ENCODE measurements around the gene DUSP22.

Gene DUSP22

GRCh38 chr6:384898-385297, 92.6 kb downstream of the DUSP22 start:
- TF ChIP-seq POLR2A (IDR thresholded peaks at IDR 0.05; ENCODE audit: low read depth, low read length) (no peak), TAF1 (IDR thresholded peaks at IDR 0.05; ENCODE audit: borderline replicate concordance, low read depth, low read length) (no peak), POLR2AphosphoS5 (IDR thresholded peaks at IDR 0.05; ENCODE audit: low read depth, low read length) (no peak)
- DNase-seq (ENCODE audit: insufficient read length) (no peak), FAIRE-seq (no peak)

- no peak for DNase-seq (ENCODE audit: insufficient read length)
- TF ChIP-seq TAF1 (IDR thresholded peaks at IDR 0.05; ENCODE audit: borderline replicate concordance, low read depth, low read length): no peak
- no peak for TF ChIP-seq POLR2AphosphoS5 (IDR thresholded peaks at IDR 0.05; ENCODE audit: low read depth, low read length)
- no peak for TF ChIP-seq POLR2A (IDR thresholded peaks at IDR 0.05; ENCODE audit: low read depth, low read length)
- FAIRE-seq: no peak
These were observed 93.3 kb downstream of the DUSP22 start for GRCh38 chr6:385614-386013.

- TF ChIP-seq POLR2A (IDR thresholded peaks at IDR 0.05; ENCODE audit: low read depth, low read length): no peak
- TF ChIP-seq POLR2AphosphoS5 (IDR thresholded peaks at IDR 0.05; ENCODE audit: low read depth, low read length): no peak
- no peak for TF ChIP-seq TAF1 (IDR thresholded peaks at IDR 0.05; ENCODE audit: borderline replicate concordance, low read depth, low read length)
- FAIRE-seq (no peak), DNase-seq (ENCODE audit: insufficient read length) (no peak)
These were observed 94.5 kb downstream of the DUSP22 start for GRCh38 chr6:386688-387266.

GRCh38 chr6:387293-387741, 95.0 kb downstream of the DUSP22 start:
- DNase-seq (ENCODE audit: insufficient read length) (no peak), FAIRE-seq (no peak)

GRCh38 chr6:388202-388903, 96.1 kb downstream of the DUSP22 start:
- peak; percentile 14 for FAIRE-seq
- TF ChIP-seq TAF1 (IDR thresholded peaks at IDR 0.05; ENCODE audit: borderline replicate concordance, low read depth, low read length) (no peak), POLR2AphosphoS5 (IDR thresholded peaks at IDR 0.05; ENCODE audit: low read depth, low read length) (no peak), POLR2A (IDR thresholded peaks at IDR 0.05; ENCODE audit: low read depth, low read length) (no peak)
- no peak for DNase-seq (ENCODE audit: insufficient read length)

More at GRCh38 chr6:387293-387741, 95.0 kb downstream of the DUSP22 start:
- no peak for TF ChIP-seq POLR2A (IDR thresholded peaks at IDR 0.05; ENCODE audit: low read depth, low read length)
- TF ChIP-seq TAF1 (IDR thresholded peaks at IDR 0.05; ENCODE audit: borderline replicate concordance, low read depth, low read length): no peak
- TF ChIP-seq POLR2AphosphoS5 (IDR thresholded peaks at IDR 0.05; ENCODE audit: low read depth, low read length): no peak

- DNase-seq (ENCODE audit: insufficient read length): no peak
- TF ChIP-seq POLR2AphosphoS5 (IDR thresholded peaks at IDR 0.05; ENCODE audit: low read depth, low read length) (no peak), TAF1 (IDR thresholded peaks at IDR 0.05; ENCODE audit: borderline replicate concordance, low read depth, low read length) (no peak), POLR2A (IDR thresholded peaks at IDR 0.05; ENCODE audit: low read depth, low read length) (no peak)
- FAIRE-seq: no peak
These were observed 96.9 kb downstream of the DUSP22 start for GRCh38 chr6:389143-389542.

- FAIRE-seq (peak; percentile 96), DNase-seq (ENCODE audit: insufficient read length) (no peak)
- TF ChIP-seq TAF1 (IDR thresholded peaks at IDR 0.05; ENCODE audit: borderline replicate concordance, low read depth, low read length): peak; percentile 48; the same call in 1 of the 2 replicates
- peak; percentile 51 for TF ChIP-seq POLR2AphosphoS5 (IDR thresholded peaks at IDR 0.05; ENCODE audit: low read depth, low read length)
- TF ChIP-seq POLR2A (IDR thresholded peaks at IDR 0.05; ENCODE audit: low read depth, low read length): no peak; the same call in 1 of the 2 replicates
These were observed 97.3 kb downstream of the DUSP22 start for GRCh38 chr6:389622-390021.

GRCh38 chr6:390914-391558, 98.7 kb downstream of the DUSP22 start:
- DNase-seq (ENCODE audit: insufficient read length) (no peak), FAIRE-seq (peak; percentile 92)
- no peak for TF ChIP-seq TAF1 (IDR thresholded peaks at IDR 0.05; ENCODE audit: borderline replicate concordance, low read depth, low read length)
- TF ChIP-seq POLR2AphosphoS5 (IDR thresholded peaks at IDR 0.05; ENCODE audit: low read depth, low read length): no peak

- FAIRE-seq: peak; percentile 54
- DNase-seq (ENCODE audit: insufficient read length): peak; percentile 76
- TF ChIP-seq TAF1 (IDR thresholded peaks at IDR 0.05; ENCODE audit: borderline replicate concordance, low read depth, low read length): peak; percentile 99
- peak; percentile 99 for TF ChIP-seq POLR2A (IDR thresholded peaks at IDR 0.05; ENCODE audit: low read depth, low read length)
- peak; percentile 99 for TF ChIP-seq POLR2AphosphoS5 (IDR thresholded peaks at IDR 0.05; ENCODE audit: low read depth, low read length)
These were observed 99.5 kb downstream of the DUSP22 start, which contains the start of gene IRF4 for GRCh38 chr6:391559-392440. Gene IRF4, plus strand, starts transcription at chr6:391752. Its CDS starts 1,401 bp downstream, at chr6:393153.

- FAIRE-seq (no peak), DNase-seq (ENCODE audit: insufficient read length) (no peak)
- peak; percentile 70 for TF ChIP-seq POLR2AphosphoS5 (IDR thresholded peaks at IDR 0.05; ENCODE audit: low read depth, low read length)
- TF ChIP-seq TAF1 (IDR thresholded peaks at IDR 0.05; ENCODE audit: borderline replicate concordance, low read depth, low read length): no peak
- TF ChIP-seq POLR2A (IDR thresholded peaks at IDR 0.05; ENCODE audit: low read depth, low read length): peak; percentile 50
These were observed 100.4 kb downstream of the DUSP22 start for GRCh38 chr6:392441-393390.
